H9 (cell line): Measurements from ENCODE around the gene MICAL2. TPM values are rescaled to one million over a fixed set of nuclear protein-coding genes. Genes with fewer than 3 reads are reported as not detected.

Experiments
- DNase-seq: peaks from one replicate; pipeline ENCODE4 v3.0.0-alpha.2; 2017
- H2AFZ ChIP-seq: one replicate; pipeline ENCODE4 v1.6.1; 2013; ENCODE audit warnings: mild to moderate bottlenecking, low read length, control low read depth, moderate library complexity
- H2AK5ac ChIP-seq: 2 replicates; pipeline ENCODE4 v1.6.1; 2013; ENCODE audit warnings: low read length, control low read depth, mixed read lengths; ENCODE audit not compliant: insufficient read length
- H2BK120ac ChIP-seq: one replicate; pipeline ENCODE4 v1.6.1; 2013; ENCODE audit warnings: low read depth, mild to moderate bottlenecking, low read length, control low read depth, inconsistent platforms; ENCODE audit not compliant: poor library complexity, severe bottlenecking
- H2BK12ac ChIP-seq: 2 replicates; pipeline ENCODE4 v1.6.1; 2013; ENCODE audit warnings: low read length, control low read depth, mixed read lengths, low read depth; ENCODE audit not compliant: insufficient read length
- H2BK15ac ChIP-seq: 2 replicates; pipeline ENCODE4 v1.6.1; 2013; ENCODE audit warnings: low read depth, low read length, control low read depth
- H2BK20ac ChIP-seq: one replicate; pipeline ENCODE4 v1.6.1; 2013; ENCODE audit warnings: low read depth, mild to moderate bottlenecking, low read length, control low read depth, inconsistent platforms; ENCODE audit not compliant: poor library complexity, severe bottlenecking
- H2BK5ac ChIP-seq: 2 replicates; pipeline ENCODE4 v1.6.1; 2013; ENCODE audit warnings: low read length, control low read depth, mixed read lengths; ENCODE audit not compliant: insufficient read length
- H3K14ac ChIP-seq: 2 replicates; pipeline ENCODE4 v1.6.1; 2013; ENCODE audit warnings: low read length, control low read depth; ENCODE audit not compliant: insufficient read depth
- H3K18ac ChIP-seq: 2 replicates; pipeline ENCODE4 v1.6.1; 2013; ENCODE audit warnings: low read depth, mild to moderate bottlenecking, mixed read lengths, low read length, control low read depth; ENCODE audit not compliant: insufficient read length
- H3K23ac ChIP-seq: 2 replicates; pipeline ENCODE4 v1.6.1; 2013; ENCODE audit warnings: low read length, control low read depth, mixed read lengths, low read depth; ENCODE audit not compliant: insufficient read length
- H3K23me2 ChIP-seq: 2 replicates; pipeline ENCODE4 v1.6.1; 2013; ENCODE audit warnings: low read depth, mild to moderate bottlenecking, mixed read lengths, low read length, control low read depth; ENCODE audit not compliant: insufficient read length, poor library complexity, severe bottlenecking
- H3K27ac ChIP-seq: 2 replicates; pipeline ENCODE4 v1.5.1; 2013; ENCODE audit warnings: low read length, control low read depth, mixed read lengths, low read depth; ENCODE audit not compliant: insufficient read length
- H3K27me3 ChIP-seq: 2 replicates; pipeline ENCODE4 v1.6.1; 2013; ENCODE audit warnings: low read length, control low read depth, inconsistent platforms; ENCODE audit not compliant: insufficient read depth
- H3K4ac ChIP-seq: 2 replicates; pipeline ENCODE4 v1.6.1; 2013; ENCODE audit warnings: low read depth, mild to moderate bottlenecking, control low read depth, inconsistent platforms, low read length, moderate library complexity
- H3K4me1 ChIP-seq: 2 replicates; pipeline ENCODE4 v1.6.1; 2013; ENCODE audit warnings: low read length, control low read depth, inconsistent platforms; ENCODE audit not compliant: insufficient read depth
- H3K4me2 ChIP-seq: 2 replicates; pipeline ENCODE4 v1.6.1; 2013; ENCODE audit warnings: low read length, control low read depth, mixed read lengths; ENCODE audit not compliant: insufficient read length, insufficient read depth
- H3K56ac ChIP-seq: 2 replicates; pipeline ENCODE4 v1.6.1; 2013; ENCODE audit warnings: low read depth, mild to moderate bottlenecking, mixed read lengths, low read length, control low read depth; ENCODE audit not compliant: insufficient read length
- H3K79me1 ChIP-seq: 2 replicates; pipeline ENCODE4 v1.6.1; 2013; ENCODE audit warnings: low read depth, mild to moderate bottlenecking, moderate library complexity, low read length, control low read depth, inconsistent platforms; ENCODE audit not compliant: insufficient read depth, poor library complexity, severe bottlenecking
- H3K79me2 ChIP-seq: 2 replicates; pipeline ENCODE4 v1.6.1; 2013; ENCODE audit warnings: low read length, control low read depth, inconsistent platforms; ENCODE audit not compliant: insufficient read depth
- H3K9ac ChIP-seq: 2 replicates; pipeline ENCODE4 v1.6.1; 2013; ENCODE audit warnings: low read length, control low read depth, mixed read lengths; ENCODE audit not compliant: insufficient read length; ENCODE audit errors: extremely low read depth
- H3K9me3 ChIP-seq: one replicate; pipeline ENCODE4 v1.6.1; 2013; ENCODE audit warnings: low read depth, low read length, inconsistent platforms; ENCODE audit not compliant: control insufficient read depth
- H3T11ph ChIP-seq: one replicate; pipeline ENCODE4 v1.6.1; 2013; ENCODE audit warnings: mild to moderate bottlenecking, low read length, control low read depth, inconsistent platforms
- H4K20me1 ChIP-seq: one replicate; pipeline ENCODE4 v1.6.1; 2013; ENCODE audit not compliant: control insufficient read depth, insufficient read length, insufficient read depth
- H4K5ac ChIP-seq: 2 replicates; pipeline ENCODE4 v1.6.1; 2013; ENCODE audit warnings: low read depth, mild to moderate bottlenecking, mixed read lengths, low read length, control low read depth; ENCODE audit not compliant: insufficient read length
- H4K8ac ChIP-seq: replicated peaks from 2 replicates; pipeline ENCODE4 v1.6.1; 2013; ENCODE audit warnings: low read length, control low read depth, mixed read lengths, low read depth; ENCODE audit not compliant: insufficient read length
- H4K91ac ChIP-seq: 2 replicates; pipeline ENCODE4 v1.6.1; 2013; ENCODE audit warnings: low read depth, mild to moderate bottlenecking, moderate library complexity, mixed read lengths, low read length, control low read depth; ENCODE audit not compliant: insufficient read length
- H3K27ac Mint-ChIP-seq, 3 experiments: 2 replicates in 2 of 3; 3 replicates in 1 of 3; pipeline ENCODE4 v1.8.0; 2020 to 2021; ENCODE audit warnings: mixed read lengths in 3 of 3, mild to moderate bottlenecking in 1 of 3, moderate library complexity in 1 of 3
- H3K27me3 Mint-ChIP-seq: 2 replicates; pipeline ENCODE4 v1.8.0; 2021; ENCODE audit warnings: low read depth, mild to moderate bottlenecking, moderate library complexity, mixed read lengths
- H3K36me3 Mint-ChIP-seq, 3 experiments: 2 replicates in 2 of 3; 3 replicates in 1 of 3; pipeline ENCODE4 v1.8.0; 2020 to 2021; ENCODE audit warnings: low read depth in 3 of 3, mixed read lengths in 3 of 3; ENCODE audit not compliant: insufficient read depth in 1 of 3
- H3K4me1 Mint-ChIP-seq, 2 experiments: 2 replicates each; pipeline ENCODE4 v1.8.0; 2020; ENCODE audit warnings: mixed read lengths in 2 of 2
- H3K4me3 Mint-ChIP-seq, 2 experiments: 2 replicates in 1 of 2; 3 replicates in 1 of 2; pipeline ENCODE4 v1.8.0; 2020 to 2021; ENCODE audit warnings: mild to moderate bottlenecking in 2 of 2, mixed read lengths in 2 of 2, moderate library complexity in 1 of 2
- H3K9me3 Mint-ChIP-seq, 2 experiments: 2 replicates in 1 of 2; 3 replicates in 1 of 2; pipeline ENCODE4 v1.8.0; 2020; ENCODE audit warnings: mild to moderate bottlenecking in 2 of 2, mixed read lengths in 2 of 2, moderate library complexity in 1 of 2
- CTCF ChIP-seq: fragments of 200-600 bp; sonication (generic); conservative IDR thresholded peaks from 3 replicates; pipeline ENCODE4 v1.8.0; 2021; ENCODE audit warnings: antibody characterized with exemption, mild to moderate bottlenecking
- WGBS: extraction: QIAGEN DNeasy Blood & Tissue Kit; methylation state at CpG from one replicate; pipeline ENCODE4 v1.1.7; 2013; ENCODE audit warnings: missing lambda C conversion rate, low lambda C conversion rate, mixed read lengths; ENCODE audit not compliant: insufficient read length; ENCODE audit errors: extremely low coverage; 5-methylcytosine and 5-hydroxymethylcytosine counted together
- total RNA-seq: library from RNA; stranded (reverse); gene quantifications from 2 replicates; pipeline ENCODE4 v1.2.1, GENCODE V29; 2021

MICAL2 gene
- total RNA-seq, 1 experiment from 2014 or later = 4.7 TPM

GRCh38 chr11:12270817-12271216 lies 160.4 kb downstream of the MICAL2 start:
- Histone ChIP-seq H2BK15ac (no peak overlapping the region), H2BK5ac (no peak overlapping the region), H4K20me1 (no peaks in the 10 kb centered on the region), H3K9me3 (no peaks in the 10 kb centered on the region), H4K5ac (no peak overlapping the region), H3K9ac (no peak overlapping the region), H3K23ac (no peak overlapping the region), H4K8ac (no peak overlapping the region), H3K79me1 (no peaks in the 10 kb centered on the region), H3K27me3 (no peaks in the 10 kb centered on the region), H3K4me1 (no peaks in the 10 kb centered on the region), H2BK20ac (no peak overlapping the region), H2BK12ac (no peak overlapping the region), H3K4me2 (no peak overlapping the region), H3T11ph (no peak overlapping the region), H2AK5ac (no peak overlapping the region), H3K18ac (no peak overlapping the region), H3K27ac (no peak overlapping the region), H3K14ac (no peak overlapping the region), H3K56ac (no peak overlapping the region), H3K23me2 (no peaks in the 10 kb centered on the region), H3K4ac (no peak overlapping the region), H3K79me2 (no peaks in the 10 kb centered on the region), H4K91ac (no peak overlapping the region), H2BK120ac (no peak overlapping the region), H2AFZ (no peak overlapping the region)
- Mint-ChIP-seq H3K36me3 (no peaks in the 10 kb centered on the region), H3K4me1 (peaks cover 6 to 13% of the 10 kb centered on the region in 2 experiments), H3K9me3 (no peaks in the 10 kb centered on the region; a peak in 1 of 5 replicates), H3K4me3 (no peak overlapping the region; a peak in 1 of 5 replicates), H3K27ac (0 out of 7 replicates have a peak overlapping the region, but pooled peaks of 1 of the 3 experiments have one; percentile 12), H3K27me3 (no peaks in the 10 kb centered on the region; the same call in 1 of the 2 replicates)
- no peak for DNase-seq
- no CpG with 5 or more reads among the region's 8 CpGs for WGBS
- TF ChIP-seq CTCF = no peak
